Measurements from ENCODE around the gene GRIA1. TPM values are rescaled to one million over a fixed set of nuclear protein-coding genes. Genes with fewer than 3 reads are reported as not detected.

GRIA1 gene
- total and polyA plus RNA-seq, 2 donors (not counting 1 experiment from before 2014, with no cell fraction given), result not detected

GRCh38 chr5:153746440-153746839 is 256.0 kb downstream of the GRIA1 start:
- no peaks in the 10 kb centered on the region for H3K9me3 ChIP-seq (ENCODE audit: control extremely low read depth in 1 of 3, control insufficient read depth in 2 of 3, insufficient read depth in 1 of 3, low read length in 2 of 3)
- H3K9ac ChIP-seq (ENCODE audit: low read length), result no peak overlapping the region
- Mint-ChIP-seq H3K9me3 (ENCODE audit: insufficient read depth) (no peaks in the 10 kb centered on the region), H3K4me1 (no peaks in the 10 kb centered on the region), H3K27ac (no peak overlapping the region), H3K27me3 (peaks cover 6% of the 10 kb centered on the region), H3K4me3 (no peak overlapping the region)
- peaks cover 0 to 9% (median 0%) of the 10 kb centered on the region in 4 experiments for H3K27me3 ChIP-seq (replicated peaks in 1 of 4; ENCODE audit: control extremely low read depth in 1 of 4, control insufficient read depth in 3 of 4, insufficient read depth in 4 of 4, low read length in 3 of 4)
- ATAC-seq (ENCODE audit: low read depth) (no peak), DNase-seq (no peak)
- no peaks in the 10 kb centered on the region for H3K4me1 ChIP-seq (ENCODE audit: control insufficient read depth in 2 of 2, insufficient read depth in 2 of 2, low read length in 2 of 2)
- WGBS (ENCODE audit: insufficient coverage), result no CpG with 5 or more reads among the region's 3 CpGs
- H3K79me2 ChIP-seq (ENCODE audit: control insufficient read depth, insufficient read depth, low read length), result no peaks in the 10 kb centered on the region
- H3K4me3 ChIP-seq (ENCODE audit: control extremely low read depth in 1 of 5, extremely low read depth in 1 of 5, insufficient read depth in 1 of 5, low read depth in 2 of 5, low read length in 4 of 5), result no peak overlapping the region
- H3K36me3 ChIP-seq (replicated peaks in 1 of 2; ENCODE audit: control extremely low read depth in 1 of 2, control insufficient read depth in 1 of 2, extremely low read depth in 1 of 2, insufficient read depth in 2 of 2, low read length in 1 of 2), result no peaks in the 10 kb centered on the region
- CTCF ChIA-PET, result no interaction called here
- TF ChIP-seq CTCF (IDR thresholded peaks at IDR 0.05) (no peak), EZH2 (IDR thresholded peaks at IDR 0.05; ENCODE audit: borderline replicate concordance, insufficient read depth, low read depth, low read length, poor library complexity, severe bottlenecking) (no peak)
- no peak overlapping the region for H3K4me2 ChIP-seq (replicated peaks; ENCODE audit: low read depth, low read length, poor library complexity, severe bottlenecking)
- H2AFZ ChIP-seq (ENCODE audit: insufficient read depth, low read depth, low read length, poor library complexity, severe bottlenecking), result no peak overlapping the region
- no peaks in the 10 kb centered on the region for H4K20me1 ChIP-seq (ENCODE audit: control insufficient read depth, insufficient read depth, low read length, poor library complexity, severe bottlenecking)
- intact Hi-C loops (cut with micrococcal nuclease), result no loop called here
- POLR2A ChIA-PET, result no interaction called here
- H3K27ac ChIP-seq (ENCODE audit: low read length in 2 of 2), result no peak overlapping the region

GRCh38 chr5:153748823-153749222 is 258.4 kb downstream of the GRIA1 start:
- no peaks in the 10 kb centered on the region for H3K9me3 ChIP-seq (ENCODE audit: control extremely low read depth in 1 of 3, control insufficient read depth in 2 of 3, insufficient read depth in 1 of 3, low read length in 2 of 3)
- H3K79me2 ChIP-seq (ENCODE audit: control insufficient read depth, insufficient read depth, low read length), result no peaks in the 10 kb centered on the region
- Mint-ChIP-seq H3K9me3 (ENCODE audit: insufficient read depth) (no peaks in the 10 kb centered on the region), H3K4me1 (no peaks in the 10 kb centered on the region), H3K27me3 (no peaks in the 10 kb centered on the region), H3K27ac (no peak overlapping the region), H3K4me3 (no peak overlapping the region)
- H2AFZ ChIP-seq (ENCODE audit: insufficient read depth, low read depth, low read length, poor library complexity, severe bottlenecking), result no peak overlapping the region
- 100% methylated on average over 1 of the region's 2 CpGs for WGBS (ENCODE audit: insufficient coverage)
- ChIA-PET CTCF (no interaction called here), POLR2A (no interaction called here)
- no peaks in the 10 kb centered on the region for H4K20me1 ChIP-seq (ENCODE audit: control insufficient read depth, insufficient read depth, low read length, poor library complexity, severe bottlenecking)
- H3K27me3 ChIP-seq (replicated peaks in 1 of 4; ENCODE audit: control extremely low read depth in 1 of 4, control insufficient read depth in 3 of 4, insufficient read depth in 4 of 4, low read length in 3 of 4), result peaks cover 0 to 7% (median 0%) of the 10 kb centered on the region in 4 experiments
- TF ChIP-seq CTCF (IDR thresholded peaks at IDR 0.05) (no peak), EZH2 (IDR thresholded peaks at IDR 0.05; ENCODE audit: borderline replicate concordance, insufficient read depth, low read depth, low read length, poor library complexity, severe bottlenecking) (no peak)
- no peak overlapping the region for H3K27ac ChIP-seq (ENCODE audit: low read length in 2 of 2)
- H3K4me3 ChIP-seq (ENCODE audit: control extremely low read depth in 1 of 5, extremely low read depth in 1 of 5, insufficient read depth in 1 of 5, low read depth in 2 of 5, low read length in 4 of 5), result no peak overlapping the region
- no peaks in the 10 kb centered on the region for H3K36me3 ChIP-seq (replicated peaks in 1 of 2; ENCODE audit: control extremely low read depth in 1 of 2, control insufficient read depth in 1 of 2, extremely low read depth in 1 of 2, insufficient read depth in 2 of 2, low read length in 1 of 2)
- intact Hi-C loops (cut with micrococcal nuclease), result no loop called here
- no peak for DNase-seq
- no peak for ATAC-seq (ENCODE audit: low read depth)
- H3K4me1 ChIP-seq (ENCODE audit: control insufficient read depth in 2 of 2, insufficient read depth in 2 of 2, low read length in 2 of 2), result no peaks in the 10 kb centered on the region
- H3K4me2 ChIP-seq (replicated peaks; ENCODE audit: low read depth, low read length, poor library complexity, severe bottlenecking), result no peak overlapping the region
- no peak overlapping the region for H3K9ac ChIP-seq (ENCODE audit: low read length)

All from B cell (primary cell).